ENCODE data around the gene PWWP2A. TPM values are rescaled to one million over a fixed set of nuclear protein-coding genes. Genes with fewer than 3 reads are reported as not detected.

The PWWP2A gene
- total and polyA plus RNA-seq, 2 of the 4 experiments (the other 2 are of a cell fraction) = 8.8 to 12.5 TPM

DNA sequence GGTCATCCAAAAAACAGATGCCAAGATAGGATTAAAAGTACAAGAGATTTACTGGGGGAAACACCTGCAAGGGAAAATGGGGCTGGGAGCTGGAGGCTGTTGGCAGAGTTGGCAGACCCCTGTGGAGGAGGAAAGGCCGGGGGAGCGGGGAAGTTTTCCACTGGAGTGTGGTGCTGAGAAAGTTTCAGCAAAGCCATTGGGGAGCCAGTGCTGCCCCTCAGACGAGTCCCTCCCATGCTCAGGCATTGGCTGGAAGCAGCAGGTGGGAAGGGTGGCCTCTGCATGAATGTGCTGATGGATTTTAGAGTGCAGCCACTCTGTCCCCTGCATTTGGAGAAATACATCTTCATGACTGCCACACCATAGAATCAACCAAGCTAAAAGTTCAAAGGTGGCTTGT lies 57.5 kb downstream of the PWWP2A start:
- TF ChIP-seq RFX5 (IDR thresholded peaks at IDR 0.05; ENCODE audit: low read depth, low read length) = no peak
- no peak for TF ChIP-seq CHD1 (IDR thresholded peaks at IDR 0.05; ENCODE audit: low read depth, low read length)
- TF ChIP-seq POLR2A (IDR thresholded peaks at IDR 0.05; ENCODE audit: low read depth, low read length) = no peak
- no peak for TF ChIP-seq NFE2L2 (IDR thresholded peaks at IDR 0.05; ENCODE audit: low read depth, low read length)
- no peak for TF ChIP-seq FOS (IDR thresholded peaks at IDR 0.05; ENCODE audit: low read depth, low read length)
- TF ChIP-seq, protein P1, sequence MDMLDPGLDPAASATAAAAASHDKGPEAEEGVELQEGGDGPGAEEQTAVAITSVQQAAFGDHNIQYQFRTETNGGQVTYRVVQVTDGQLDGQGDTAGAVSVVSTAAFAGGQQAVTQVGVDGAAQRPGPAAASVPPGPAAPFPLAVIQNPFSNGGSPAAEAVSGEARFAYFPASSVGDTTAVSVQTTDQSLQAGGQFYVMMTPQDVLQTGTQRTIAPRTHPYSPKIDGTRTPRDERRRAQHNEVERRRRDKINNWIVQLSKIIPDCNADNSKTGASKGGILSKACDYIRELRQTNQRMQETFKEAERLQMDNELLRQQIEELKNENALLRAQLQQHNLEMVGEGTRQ (IDR thresholded peaks at IDR 0.05; ENCODE audit: low read depth, low read length) = no peak
- TF ChIP-seq, protein P2, sequence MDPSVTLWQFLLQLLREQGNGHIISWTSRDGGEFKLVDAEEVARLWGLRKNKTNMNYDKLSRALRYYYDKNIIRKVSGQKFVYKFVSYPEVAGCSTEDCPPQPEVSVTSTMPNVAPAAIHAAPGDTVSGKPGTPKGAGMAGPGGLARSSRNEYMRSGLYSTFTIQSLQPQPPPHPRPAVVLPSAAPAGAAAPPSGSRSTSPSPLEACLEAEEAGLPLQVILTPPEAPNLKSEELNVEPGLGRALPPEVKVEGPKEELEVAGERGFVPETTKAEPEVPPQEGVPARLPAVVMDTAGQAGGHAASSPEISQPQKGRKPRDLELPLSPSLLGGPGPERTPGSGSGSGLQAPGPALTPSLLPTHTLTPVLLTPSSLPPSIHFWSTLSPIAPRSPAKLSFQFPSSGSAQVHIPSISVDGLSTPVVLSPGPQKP (IDR thresholded peaks at IDR 0.05; ENCODE audit: borderline replicate concordance, low read depth, low read length) = no peak
- no peak for TF ChIP-seq BHLHE40 (IDR thresholded peaks at IDR 0.05; ENCODE audit: low read depth, low read length)
- CTCF ChIA-PET = no interaction called here
- dilution Hi-C loops (cut with HindIII; ENCODE audit: low sequenced_read_pairs, unreplicated experiment) = no loop called here

More for the DNA sequence above, 57.5 kb downstream of the PWWP2A start:
- no peak overlapping the region for H3K18ac ChIP-seq (ENCODE audit: low read depth, low read length)
- no peaks in the 10 kb centered on the region for H3K9me3 ChIP-seq (ENCODE audit: control insufficient read depth, insufficient read depth, low read length)
- H3K56ac ChIP-seq (ENCODE audit: extremely low read depth, insufficient read depth, low read length) = no peak overlapping the region
- H4K91ac ChIP-seq (ENCODE audit: insufficient read depth, low read depth, low read length) = no peak overlapping the region
- no peak overlapping the region for H2AFZ ChIP-seq (replicated peaks; ENCODE audit: low read length, poor library complexity)
- H3K27me3 ChIP-seq (ENCODE audit: control insufficient read depth, insufficient read depth, low read length) = no peaks in the 10 kb centered on the region
- H2BK15ac ChIP-seq (ENCODE audit: low read depth, low read length) = no peak overlapping the region
- H3K4me3 ChIP-seq (ENCODE audit: insufficient read depth, low read depth, low read length) = no peak overlapping the region
- intact Hi-C loops (cut with micrococcal nuclease) (no loop called here), in situ Hi-C loops (cut with MboI; ENCODE audit: low sequenced_read_pairs) (no loop called here)
- H3K4me2 ChIP-seq (ENCODE audit: low read depth, low read length) = no peak overlapping the region
- H3K9ac ChIP-seq (ENCODE audit: low read depth, low read length) = no peak overlapping the region
- no peak overlapping the region for H3K4ac ChIP-seq (ENCODE audit: low read depth, low read length)
- H3K4me1 ChIP-seq (ENCODE audit: control insufficient read depth, insufficient read depth, low read length) = no peaks in the 10 kb centered on the region
- H3K36me3 ChIP-seq (ENCODE audit: control insufficient read depth, insufficient read depth, low read length) = peaks cover 26% of the 10 kb centered on the region
- 100% methylated on average over 1 of the region's 3 CpGs; no CpG with 5 or more reads in 1 of the 2 experiments for WGBS, 2 experiments (ENCODE audit: extremely low coverage in 2 of 2, insufficient read length in 1 of 2)
- H2BK20ac ChIP-seq (ENCODE audit: low read depth, low read length) = no peak overlapping the region
- H2AK5ac ChIP-seq (ENCODE audit: low read depth, low read length) = no peak overlapping the region
- no peak overlapping the region for H3K14ac ChIP-seq (replicated peaks; ENCODE audit: low read depth, low read length)
- H3K79me1 ChIP-seq (ENCODE audit: low read depth in 1 of 2, low read length in 2 of 2) = peaks cover 6 to 8% of the 10 kb centered on the region in 2 experiments
- DNase-seq = no peak
- no peak overlapping the region for H2AK9ac ChIP-seq (replicated peaks; ENCODE audit: low read depth, low read length, poor library complexity)
- no peak overlapping the region for H4K8ac ChIP-seq (ENCODE audit: low read depth in 2 of 2, low read length in 2 of 2)
- H3K23ac ChIP-seq (ENCODE audit: low read depth, low read length) = no peak overlapping the region
- ATAC-seq (ENCODE audit: low read depth) = no peak
- BruUV-seq (replicated peaks) = no TSS peak
- no peak overlapping the region for H2BK120ac ChIP-seq (ENCODE audit: low read depth, low read length)
- H3K27ac ChIP-seq (ENCODE audit: insufficient read depth, low read length) = no peak overlapping the region
- peaks cover 7% of the 10 kb centered on the region; the same call in 1 of the 2 replicates for H3K9me1 ChIP-seq (ENCODE audit: insufficient read depth, low read length)
- POLR2A ChIA-PET (ENCODE audit: unreplicated experiment) = no interaction called here
- H2BK5ac ChIP-seq (ENCODE audit: low read depth, low read length, poor library complexity, severe bottlenecking) = no peak overlapping the region
- no peak overlapping the region for H4K5ac ChIP-seq (ENCODE audit: low read depth, low read length)
- H4K20me1 ChIP-seq (ENCODE audit: insufficient read depth, low read length) = no peaks in the 10 kb centered on the region

All from IMR-90 (cell line).